Body of pancreas (tissue), 4 donors: ENCODE data around the gene UBE2E2. TPM values are rescaled to one million over a fixed set of nuclear protein-coding genes. Genes with fewer than 3 reads are reported as not detected.

Source experiments
- ATAC-seq: fragments of 150-250 bp; one replicate; pipeline ENCODE4 v1.9.1; 2016
- DNase-seq, 4 donors: peaks; one replicate each; pipeline ENCODE4 v3.0.0-alpha.2; 2019
- H3K27ac ChIP-seq, 4 donors: fragments of 200-600 bp; sonication (generic); 1 replicate in 3 of 4; 2 replicates in 1 of 4; pipeline versions ENCODE4 v1.5.1 to v1.6.1; 2016 to 2019; ENCODE audit warnings: mild to moderate bottlenecking in 1 of 4, mixed read lengths in 1 of 4, moderate library complexity in 1 of 4
- H3K27me3 ChIP-seq, 2 donors: fragments of 200-600 bp; sonication (generic); one replicate each; pipeline ENCODE4 v1.6.0; 2016; ENCODE audit warnings: mild to moderate bottlenecking in 1 of 2
- H3K36me3 ChIP-seq, 2 donors: fragments of 200-600 bp; sonication (generic); replicated peaks in 1 of 2; 2 replicates each; pipeline ENCODE4 v1.5.1; 2016; ENCODE audit warnings: low read depth in 2 of 2; ENCODE audit not compliant: insufficient read depth in 1 of 2
- H3K4me1 ChIP-seq: fragments of 200-600 bp; sonication (generic); one replicate; pipeline ENCODE4 v1.6.0; 2016
- H3K4me3 ChIP-seq, 2 donors: fragments of 200-600 bp; sonication (generic); 1 replicate in 1 of 2; 2 replicates in 1 of 2; pipeline ENCODE4 v1.5.1; 2016 to 2019
- H3K9me3 ChIP-seq, 3 donors: fragments of 200-600 bp; sonication (generic); 1 replicate in 2 of 3; 2 replicates in 1 of 3; pipeline ENCODE4 v1.5.1; 2016
- CTCF ChIP-seq, 7 experiments: fragments of 450-650 bp in 4 of 7; fragments of 200-600 bp in 3 of 7; sonication (generic) in 3 of 7; IDR thresholded peaks; one replicate each; pipeline ENCODE4 v1.5.1; 2016 to 2019; ENCODE audit warnings: antibody characterized with exemption in 7 of 7
- POLR2A ChIP-seq, 3 donors: fragments of 450-650 bp; IDR thresholded peaks; one replicate each; pipeline ENCODE4 v1.6.1; 2016; ENCODE audit warnings: antibody characterized with exemption in 3 of 3, mild to moderate bottlenecking in 2 of 3
- WGBS, 2 donors: methylation state at CpG; one replicate each; pipeline ENCODE4 v1.1.5; 2017; 5-methylcytosine and 5-hydroxymethylcytosine counted together
- intact Hi-C: fragments of 100-400 bp; cut with DNase I; formaldehyde crosslinking; loops from one replicate; pipeline ENCODE4 v1.15.1; 2023
- total RNA-seq, 2 donors: library from RNA; depleted of rRNA; stranded (reverse); fragments of >200 nt; gene quantifications; one replicate each; pipeline ENCODE4 v1.1.0, GENCODE V29; 2016

UBE2E2 gene
- total RNA-seq, 2 donors from 2014 or later, result 7.8 to 23.7 TPM

- Histone ChIP-seq H3K27ac (no peak overlapping the region), H3K36me3 (no peaks in the 10 kb centered on the region), H3K4me3 (no peak overlapping the region), H3K4me1 (no peaks in the 10 kb centered on the region), H3K9me3 (no peaks in the 10 kb centered on the region), H3K27me3 (no peaks in the 10 kb centered on the region)
- TF ChIP-seq CTCF (IDR thresholded peaks at IDR 0.05), result no peak
- TF ChIP-seq POLR2A (IDR thresholded peaks at IDR 0.05), result no peak
- WGBS, 2 donors, result 95 to 99% methylated on average over 2 of the region's 2 CpGs
- intact Hi-C loops, result no loop called here
- ATAC-seq (no peak), DNase-seq (no peak)
Observed at GRCh38 chr3:23527326-23527725, 324.2 kb downstream of the UBE2E2 start.

GRCh38 chr3:23533596-23533995 is 330.5 kb downstream of the UBE2E2 start:
- WGBS, 2 donors, result 92 to 96% methylated on average over 11 of the region's 11 CpGs
- no peak overlapping the region for H3K27ac ChIP-seq
- intact Hi-C loops, result no loop called here

GRCh38 chr3:23533996-23534395 is 330.9 kb downstream of the UBE2E2 start:
- Histone ChIP-seq H3K4me3 (no peak overlapping the region), H3K27ac (no peak overlapping the region), H3K4me1 (no peaks in the 10 kb centered on the region), H3K27me3 (no peaks in the 10 kb centered on the region), H3K9me3 (no peaks in the 10 kb centered on the region), H3K36me3 (peaks cover 0 to 2% of the 10 kb centered on the region in 2 donors)
- 77 to 89% methylated on average over 2 of the region's 2 CpGs for WGBS, 2 donors
- ATAC-seq (no peak), DNase-seq (no peak)
- TF ChIP-seq CTCF (IDR thresholded peaks at IDR 0.05) (no peak), POLR2A (IDR thresholded peaks at IDR 0.05) (no peak)
- intact Hi-C loops, result no loop called here

More at GRCh38 chr3:23533596-23533995, 330.5 kb downstream of the UBE2E2 start:
- ATAC-seq (no peak), DNase-seq (no peak)
- Histone ChIP-seq H3K36me3 (peaks cover 0 to 2% of the 10 kb centered on the region in 2 donors), H3K4me3 (no peak overlapping the region), H3K27me3 (no peaks in the 10 kb centered on the region), H3K4me1 (no peaks in the 10 kb centered on the region), H3K9me3 (no peaks in the 10 kb centered on the region)
- no peak for TF ChIP-seq CTCF (IDR thresholded peaks at IDR 0.05)
- TF ChIP-seq POLR2A (IDR thresholded peaks at IDR 0.05), result no peak

GRCh38 chr3:23537101-23537551 is 334.0 kb downstream of the UBE2E2 start:
- H3K36me3 ChIP-seq, result peaks cover 0 to 2% of the 10 kb centered on the region in 2 donors
- no peak for TF ChIP-seq POLR2A (IDR thresholded peaks at IDR 0.05)
- TF ChIP-seq CTCF (IDR thresholded peaks at IDR 0.05), result no peak
- 75 to 77% methylated on average over 4 of the region's 4 CpGs for WGBS, 2 donors
- H3K4me1 ChIP-seq, result no peaks in the 10 kb centered on the region
- H3K9me3 ChIP-seq, result no peaks in the 10 kb centered on the region
- no peak for ATAC-seq
- H3K4me3 ChIP-seq, result no peak overlapping the region
- H3K27ac ChIP-seq, result no peak overlapping the region
- intact Hi-C loops, result no loop called here
- DNase-seq, result no peak
- no peaks in the 10 kb centered on the region for H3K27me3 ChIP-seq

- intact Hi-C loops, result no loop called here
- WGBS, 2 donors, result 84 to 89% methylated on average over 2 of the region's 2 CpGs
- Histone ChIP-seq H3K36me3 (peaks cover 0 to 2% of the 10 kb centered on the region in 2 donors), H3K27me3 (no peaks in the 10 kb centered on the region), H3K9me3 (no peaks in the 10 kb centered on the region), H3K4me3 (no peak overlapping the region), H3K4me1 (no peaks in the 10 kb centered on the region), H3K27ac (no peak overlapping the region)
- no peak for ATAC-seq
- TF ChIP-seq POLR2A (IDR thresholded peaks at IDR 0.05) (no peak), CTCF (IDR thresholded peaks at IDR 0.05) (no peak)
- no peak for DNase-seq
Observed at GRCh38 chr3:23539185-23539584, 336.1 kb downstream of the UBE2E2 start.
